HepG2 (cell line): Measurements from ENCODE around the gene RIPOR3. TPM values are rescaled to one million over a fixed set of nuclear protein-coding genes. Genes with fewer than 3 reads are reported as not detected.
A peak's percentile ranks its signal among the peaks of the same experiment; 100 is the strongest.

ENCODE experiments used
- AHDC1 ChIP-seq: sonication (generic); formaldehyde crosslinking; IDR thresholded peaks from 2 replicates; pipeline ENCODE4 v1.5.1; 2020; ENCODE audit warnings: mild to moderate bottlenecking, missing genetic modification reagents, borderline replicate concordance
- ASH2L ChIP-seq: fragments of 300-600, 200-600 bp; sonication (generic); IDR thresholded peaks from 2 replicates; pipeline ENCODE4 v1.7.0; 2017; ENCODE audit warnings: low read depth, mild to moderate bottlenecking, moderate library complexity, mixed read lengths, low read length; ENCODE audit not compliant: insufficient read length
- CAMTA2 ChIP-seq: sonication (generic); formaldehyde crosslinking; IDR thresholded peaks from 2 replicates; pipeline ENCODE4 v1.4.0; 2020; ENCODE audit warnings: mild to moderate bottlenecking, missing genetic modification reagents, borderline replicate concordance
- HMG20B ChIP-seq: conservative IDR thresholded peaks from 2 replicates; pipeline ENCODE4 v1.6.1; 2016; ENCODE audit warnings: missing genetic modification reagents, missing compliant biosample characterization
- RAD21 ChIP-seq: fragments of 450-650 bp; formaldehyde crosslinking; IDR thresholded peaks from 2 replicates; pipeline ENCODE4 v1.5.0; 2020; ENCODE audit warnings: mild to moderate bottlenecking
- SNAPC2 ChIP-seq: sonication (generic); formaldehyde crosslinking; IDR thresholded peaks from 2 replicates; pipeline ENCODE4 v1.8.1; 2022; ENCODE audit warnings: mild to moderate bottlenecking, missing genetic modification reagents
- ZNF34 ChIP-seq: sonication (generic); formaldehyde crosslinking; IDR thresholded peaks from 2 replicates; pipeline ENCODE4 v1.4.0; 2020; ENCODE audit warnings: mild to moderate bottlenecking, missing genetic modification reagents, borderline replicate concordance
- ZNF550 ChIP-seq: sonication (generic); formaldehyde crosslinking; IDR thresholded peaks from 2 replicates; pipeline ENCODE4 v1.4.0; 2020; ENCODE audit warnings: mild to moderate bottlenecking, missing genetic modification reagents, borderline replicate concordance
- ZNF749 ChIP-seq: sonication (generic); formaldehyde crosslinking; IDR thresholded peaks from 2 replicates; pipeline ENCODE4 v1.8.0; 2022; ENCODE audit warnings: mild to moderate bottlenecking, missing genetic modification reagents, moderate library complexity, borderline replicate concordance
- polyA plus RNA-seq, 8 experiments: library from polyadenylated mRNA; depleted of rRNA in 3 of 8; stranded (reverse) in 7 of 8; unstranded in 1 of 8; fragments of >200 nt; fragmentation: Illumina TruSeq in 4 of 8; extraction: Trizol in 4 of 8; gene quantifications; 2 replicates each; pipeline versions ENCODE4 v1.2.1 to v1.2.3, GENCODE V29; 2011 to 2016; ENCODE audit warnings: low read depth in 4 of 8, missing spikeins in 1 of 8, mixed read lengths in 1 of 8; ENCODE audit not compliant: insufficient read depth in 1 of 8
- total RNA-seq, 5 experiments: library from RNA; depleted of rRNA; stranded (reverse); fragments of >200 nt; fragmentation: Illumina TruSeq; extraction: Trizol; gene quantifications; 2 replicates each; pipeline ENCODE4 v1.2.3, GENCODE V29; 2016; ENCODE audit warnings: low read depth in 1 of 5
- TF ChIP-seq, protein P1 (sequence below): sonication (generic); formaldehyde crosslinking; IDR thresholded peaks from 2 replicates; pipeline ENCODE4 v1.4.0; 2020; ENCODE audit warnings: missing genetic modification reagents
- TF ChIP-seq, protein P2 (sequence below): fragments of 450-650 bp; IDR thresholded peaks from 2 replicates; pipeline ENCODE4 v1.6.1; 2017; ENCODE audit warnings: mild to moderate bottlenecking

The RIPOR3 gene
- total and polyA plus RNA-seq, 2 of the 13 experiments (the other 11 are each of a cell fraction or from before 2014, with no cell fraction given), result 0.18 TPM; not detected in 1

GRCh38 chr20:50635676-50636600 is 55.4 kb downstream of the RIPOR3 start (continued):
- TF ChIP-seq AHDC1 (CRISPR knock-in tag) (no peak), HMG20B (no peak), CAMTA2 (no peak), RAD21 (CRISPR knock-in tag) (peak; percentile 89), ZNF550 (CRISPR knock-in tag) (no peak), ASH2L (peak; percentile 60), ZNF749 (no peak), SNAPC2 (CRISPR knock-in tag) (peak; percentile 29; the same call in 1 of the 2 replicates), ZNF34 (peak; percentile 79)
- TF ChIP-seq, protein P1, sequence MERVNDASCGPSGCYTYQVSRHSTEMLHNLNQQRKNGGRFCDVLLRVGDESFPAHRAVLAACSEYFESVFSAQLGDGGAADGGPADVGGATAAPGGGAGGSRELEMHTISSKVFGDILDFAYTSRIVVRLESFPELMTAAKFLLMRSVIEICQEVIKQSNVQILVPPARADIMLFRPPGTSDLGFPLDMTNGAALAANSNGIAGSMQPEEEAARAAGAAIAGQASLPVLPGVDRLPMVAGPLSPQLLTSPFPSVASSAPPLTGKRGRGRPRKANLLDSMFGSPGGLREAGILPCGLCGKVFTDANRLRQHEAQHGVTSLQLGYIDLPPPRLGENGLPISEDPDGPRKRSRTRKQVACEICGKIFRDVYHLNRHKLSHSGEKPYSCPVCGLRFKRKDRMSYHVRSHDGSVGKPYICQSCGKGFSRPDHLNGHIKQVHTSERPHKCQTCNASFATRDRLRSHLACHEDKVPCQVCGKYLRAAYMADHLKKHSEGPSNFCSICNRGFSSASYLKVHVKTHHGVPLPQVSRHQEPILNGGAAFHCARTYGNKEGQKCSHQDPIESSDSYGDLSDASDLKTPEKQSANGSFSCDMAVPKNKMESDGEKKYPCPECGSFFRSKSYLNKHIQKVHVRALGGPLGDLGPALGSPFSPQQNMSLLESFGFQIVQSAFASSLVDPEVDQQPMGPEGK, result peak; percentile 91
- TF ChIP-seq, protein P2, sequence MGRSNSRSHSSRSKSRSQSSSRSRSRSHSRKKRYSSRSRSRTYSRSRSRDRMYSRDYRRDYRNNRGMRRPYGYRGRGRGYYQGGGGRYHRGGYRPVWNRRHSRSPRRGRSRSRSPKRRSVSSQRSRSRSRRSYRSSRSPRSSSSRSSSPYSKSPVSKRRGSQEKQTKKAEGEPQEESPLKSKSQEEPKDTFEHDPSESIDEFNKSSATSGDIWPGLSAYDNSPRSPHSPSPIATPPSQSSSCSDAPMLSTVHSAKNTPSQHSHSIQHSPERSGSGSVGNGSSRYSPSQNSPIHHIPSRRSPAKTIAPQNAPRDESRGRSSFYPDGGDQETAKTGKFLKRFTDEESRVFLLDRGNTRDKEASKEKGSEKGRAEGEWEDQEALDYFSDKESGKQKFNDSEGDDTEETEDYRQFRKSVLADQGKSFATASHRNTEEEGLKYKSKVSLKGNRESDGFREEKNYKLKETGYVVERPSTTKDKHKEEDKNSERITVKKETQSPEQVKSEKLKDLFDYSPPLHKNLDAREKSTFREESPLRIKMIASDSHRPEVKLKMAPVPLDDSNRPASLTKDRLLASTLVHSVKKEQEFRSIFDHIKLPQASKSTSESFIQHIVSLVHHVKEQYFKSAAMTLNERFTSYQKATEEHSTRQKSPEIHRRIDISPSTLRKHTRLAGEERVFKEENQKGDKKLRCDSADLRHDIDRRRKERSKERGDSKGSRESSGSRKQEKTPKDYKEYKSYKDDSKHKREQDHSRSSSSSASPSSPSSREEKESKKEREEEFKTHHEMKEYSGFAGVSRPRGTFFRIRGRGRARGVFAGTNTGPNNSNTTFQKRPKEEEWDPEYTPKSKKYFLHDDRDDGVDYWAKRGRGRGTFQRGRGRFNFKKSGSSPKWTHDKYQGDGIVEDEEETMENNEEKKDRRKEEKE, result no peak
